Panc1 (cell line): ENCODE measurements around the gene MIPEP. TPM values are rescaled to one million over a fixed set of nuclear protein-coding genes. Genes with fewer than 3 reads are reported as not detected.

Source experiments
- ATAC-seq: fragments of 200-7000 bp; cut with Tn5 transposase; 2 replicates; pipeline ENCODE4 v1.9.1; 2020; ENCODE audit warnings: mild to moderate bottlenecking, moderate library complexity
- BruUV-seq: library from RNA; stranded (reverse); fragments of 400-500 nt; replicated peaks from 2 replicates; lab custom pipeline; 2021; lab: Mats Ljungman, UMichigan
- CTCF ChIA-PET: fragments of 300-600 bp; sonication (Branson Sonifier 250); formaldehyde crosslinking; loops from one replicate; lab custom pipeline; 2022; ENCODE audit warnings: antibody characterized with exemption; lab: Charles Lee
- POLR2A ChIA-PET: fragments of 300-600 bp; sonication (Branson Sonifier 250); formaldehyde crosslinking; loops from one replicate; lab custom pipeline; 2022; ENCODE audit warnings: antibody characterized with exemption; lab: Charles Lee
- DNase-seq: peaks from one replicate; pipeline ENCODE4 v3.0.0-alpha.2; 2010; ENCODE audit warnings: low read depth, low spot score
- H3K27ac ChIP-seq: 2 replicates; pipeline ENCODE4 v1.5.1; 2011; ENCODE audit warnings: mild to moderate bottlenecking, low read length, inconsistent platforms
- H3K27me3 ChIP-seq: fragments of 200-500 bp; sonication (Bioruptor generic); 2 replicates; pipeline ENCODE4 v1.6.0; 2014; ENCODE audit warnings: low read length, inconsistent platforms; ENCODE audit not compliant: control insufficient read depth, insufficient read depth
- H3K36me3 ChIP-seq: fragments of 200-500 bp; sonication (Bioruptor generic); 2 replicates; pipeline ENCODE4 v1.5.1; 2014; ENCODE audit warnings: inconsistent platforms, mild to moderate bottlenecking, low read length, moderate library complexity; ENCODE audit not compliant: control insufficient read depth, insufficient read depth
- H3K4me1 ChIP-seq: 2 replicates; pipeline ENCODE4 v1.5.1; 2011; ENCODE audit warnings: inconsistent platforms, mild to moderate bottlenecking, low read length, moderate library complexity; ENCODE audit not compliant: control insufficient read depth, insufficient read depth
- H3K4me3 ChIP-seq, 2 experiments: 2 replicates each; pipeline ENCODE4 v1.5.1; 2011 to 2012; ENCODE audit warnings: low read depth in 2 of 2, low read length in 2 of 2, mild to moderate bottlenecking in 2 of 2, inconsistent platforms in 1 of 2, moderate library complexity in 1 of 2
- H3K9me3 ChIP-seq: fragments of 200-500 bp; sonication (Bioruptor generic); 2 replicates; pipeline ENCODE4 v1.5.1; 2014; ENCODE audit warnings: low read depth, mild to moderate bottlenecking, inconsistent platforms, low read length, moderate library complexity; ENCODE audit not compliant: control insufficient read depth, insufficient read depth
- CTCF ChIP-seq: fragments of 450-650 bp; IDR thresholded peaks from 2 replicates; pipeline ENCODE4 v1.5.1; 2017; ENCODE audit warnings: mild to moderate bottlenecking
- POLR2AphosphoS5 ChIP-seq: IDR thresholded peaks from 2 replicates; pipeline ENCODE4 v1.6.1; 2012; ENCODE audit warnings: mild to moderate bottlenecking, low read depth, low read length, moderate library complexity
- REST ChIP-seq, 2 experiments: IDR thresholded peaks; 2 replicates each; pipeline ENCODE4 v1.6.1; 2011 to 2012; ENCODE audit warnings: low read depth in 2 of 2, control low read depth in 1 of 2, low read length in 1 of 2, mild to moderate bottlenecking in 1 of 2, moderate library complexity in 1 of 2; ENCODE audit not compliant: insufficient read depth in 1 of 2
- SIN3A ChIP-seq: IDR thresholded peaks from 2 replicates; pipeline ENCODE4 v1.6.1; 2012; ENCODE audit warnings: low read depth, mild to moderate bottlenecking, low read length, moderate library complexity, borderline replicate concordance; ENCODE audit not compliant: insufficient read depth
- TCF7L2 ChIP-seq: IDR thresholded peaks from 2 replicates; pipeline ENCODE4 v1.6.1; 2011; ENCODE audit warnings: mild to moderate bottlenecking, low read depth, low read length, inconsistent platforms
- in situ Hi-C: cut with HindIII; loops from 2 replicates; pipeline ENCODE4 v1.10.0; 2016; ENCODE audit warnings: low sequenced_read_pairs, low pct_unique_long_range_greater_than_20kb
- intact Hi-C: fragments of 100-400 bp; cut with micrococcal nuclease; formaldehyde crosslinking; loops from one replicate; pipeline ENCODE4 v1.10.0; 2022; ENCODE audit not compliant: unreplicated experiment
- total RNA-seq: library from RNA; stranded (reverse); gene quantifications from one replicate; pipeline ENCODE4 v1.2.1, GENCODE V29; 2021; ENCODE audit not compliant: unreplicated experiment

Gene MIPEP
- total RNA-seq, 1 experiment from 2014 or later: 13.8 TPM

- Histone ChIP-seq H3K4me1 (no peaks in the 10 kb centered on the region; the same call in 1 of the 2 replicates), H3K36me3 (no peaks in the 10 kb centered on the region), H3K4me3 (no peak overlapping the region), H3K9me3 (no peaks in the 10 kb centered on the region), H3K27ac (no peak overlapping the region), H3K27me3 (no peaks in the 10 kb centered on the region)
- intact Hi-C loops: no loop called here
- ChIA-PET POLR2A (no interaction called here), CTCF (no interaction called here)
- in situ Hi-C loops: no loop called here
- no peak for TF ChIP-seq POLR2AphosphoS5
- no peak for TF ChIP-seq REST (IDR thresholded peaks at IDR 0.05; ENCODE audit: insufficient read depth in 1 of 2, low read depth in 2 of 2, low read length in 1 of 2)
- TF ChIP-seq CTCF: no peak
- no peak for TF ChIP-seq SIN3A
- no peak for TF ChIP-seq TCF7L2
- no peak for ATAC-seq
- no peak for DNase-seq
- no TSS peak for BruUV-seq
Observed at GRCh38 chr13:23859455-23859854, 29.7 kb downstream of the MIPEP start.

- intact Hi-C loops (no loop called here), in situ Hi-C loops (no loop called here)
- TF ChIP-seq TCF7L2 (no peak), REST (IDR thresholded peaks at IDR 0.05; ENCODE audit: insufficient read depth in 1 of 2, low read depth in 2 of 2, low read length in 1 of 2) (no peak), POLR2AphosphoS5 (no peak), CTCF (no peak), SIN3A (no peak)
- ChIA-PET CTCF (no interaction called here), POLR2A (no interaction called here)
- no TSS peak for BruUV-seq
- Histone ChIP-seq H3K4me1 (no peaks in the 10 kb centered on the region; the same call in 1 of the 2 replicates), H3K27ac (no peak overlapping the region), H3K36me3 (no peaks in the 10 kb centered on the region), H3K9me3 (no peaks in the 10 kb centered on the region), H3K4me3 (no peak overlapping the region), H3K27me3 (no peaks in the 10 kb centered on the region)
- ATAC-seq (no peak), DNase-seq (no peak)
Observed at GRCh38 chr13:23858546-23858945, 30.7 kb downstream of the MIPEP start.
